HG03108 (cell line): ENCODE results near the gene NEURL3.
"Not testable (repeated sequence)": the region's sequence is repeated elsewhere in the genome, so short reads cannot be mapped to it uniquely, and the experiment has no call there.

Experiments
- ATAC-seq: cut with Tn5 transposase; IDR thresholded peaks from one replicate; pipeline ENCODE4 v1.9.1; 2021; ENCODE audit warnings: moderate library complexity; ENCODE audit not compliant: unreplicated experiment

NEURL3 gene

GRCh38 chr2:96505231-96505889 is at the start of gene NEURL3:
NEURL3 (minus strand) TSS chr2:96505357; CDS start chr2:96505286, 71 bp downstream.
- ATAC-seq = no peak

- ATAC-seq = no peak
These were observed 49.4 kb upstream of the NEURL3 start for GRCh38 chr2:96554293-96555145.

GRCh38 chr2:96553957-96554292 is 48.8 kb upstream of the NEURL3 start:
- ATAC-seq = not testable (repeated sequence)

- no peak for ATAC-seq
These were observed 48.2 kb upstream of the NEURL3 start for GRCh38 chr2:96553176-96553956.

GRCh38 chr2:96552315-96553175 is 47.4 kb upstream of the NEURL3 start:
- no peak for ATAC-seq

GRCh38 chr2:96551605-96552314 is 46.6 kb upstream of the NEURL3 start:
- ATAC-seq = no peak

- no peak for ATAC-seq
These were observed 45.8 kb upstream of the NEURL3 start for GRCh38 chr2:96550787-96551604.

GRCh38 chr2:96549967-96550786 is 45.0 kb upstream of the NEURL3 start:
- no peak for ATAC-seq

- no peak for ATAC-seq
These were observed 44.3 kb upstream of the NEURL3 start for GRCh38 chr2:96549466-96549785.

- no peak for ATAC-seq
These were observed 43.7 kb upstream of the NEURL3 start for GRCh38 chr2:96548558-96549465.

- ATAC-seq = no peak
These were observed 42.6 kb upstream of the NEURL3 start for GRCh38 chr2:96547731-96548171.

- ATAC-seq = no peak
These were observed 42.1 kb upstream of the NEURL3 start for GRCh38 chr2:96547203-96547641.

- no peak for ATAC-seq
These were observed 41.6 kb upstream of the NEURL3 start for GRCh38 chr2:96546797-96547196.

- no peak for ATAC-seq
These were observed 41.2 kb upstream of the NEURL3 start for GRCh38 chr2:96546321-96546720.

- ATAC-seq = no peak
These were observed 37.3 kb upstream of the NEURL3 start for GRCh38 chr2:96542357-96542977.

GRCh38 chr2:96541398-96542152 is 36.4 kb upstream of the NEURL3 start:
- ATAC-seq = no peak
